Left lung (tissue), 10 donors: ENCODE results near the gene NGB. TPM values are rescaled to one million over a fixed set of nuclear protein-coding genes. Genes with fewer than 3 reads are reported as not detected.

Source experiments
- ATAC-seq: fragments of 200-7000 bp; cut with Tn5 transposase; one replicate; pipeline ENCODE4 v1.9.1; 2020; ENCODE audit warnings: moderate library complexity
- DNase-seq, 4 donors: peaks; one replicate each; pipeline ENCODE4 v3.0.0-alpha.2; 2013 to 2020
- H3K27ac ChIP-seq, 2 donors: fragments of 200-600 bp; sonication (generic) in 1 of 2; one replicate each; pipeline versions ENCODE4 v1.5.0 to v1.8.0; 2020 to 2021
- H3K27me3 ChIP-seq, 2 donors: fragments of 200-600 bp; sonication (generic) in 1 of 2; one replicate each; pipeline versions ENCODE4 v1.5.0 to v1.8.0; 2020 to 2021
- H3K36me3 ChIP-seq, 2 donors: fragments of 200-600 bp; sonication (generic) in 1 of 2; one replicate each; pipeline versions ENCODE4 v1.5.0 to v1.8.0; 2020 to 2021
- H3K4me1 ChIP-seq, 2 donors: fragments of 200-600 bp; one replicate each; pipeline ENCODE4 v1.8.0; 2021
- H3K4me3 ChIP-seq, 2 donors: fragments of 200-600 bp; sonication (generic) in 1 of 2; one replicate each; pipeline versions ENCODE4 v1.5.0 to v1.8.0; 2020 to 2021; ENCODE audit warnings: mild to moderate bottlenecking in 1 of 2
- H3K9me3 ChIP-seq, 2 donors: fragments of 200-600 bp; sonication (generic) in 1 of 2; one replicate each; pipeline versions ENCODE4 v1.5.0 to v1.8.0; 2020 to 2021
- CTCF ChIP-seq, 2 donors: fragments of 200-600 bp; sonication (generic) in 1 of 2; IDR thresholded peaks; one replicate each; pipeline versions ENCODE4 v1.5.0 to v1.8.0; 2021; ENCODE audit warnings: antibody characterized with exemption in 2 of 2
- intact Hi-C, 2 donors: fragments of 100-400 bp; cut with DNase I; formaldehyde crosslinking; loops; one replicate each; pipeline versions ENCODE4 v1.11.2 to v1.14.2; 2022
- polyA plus RNA-seq, 6 donors: library from polyadenylated mRNA; unstranded; fragments of 120-200 nt; gene quantifications; one replicate each; pipeline ENCODE4 v1.2.1, GENCODE V29; 2013; ENCODE audit not compliant: insufficient read length in 6 of 6
- total RNA-seq, 2 donors: library from RNA; stranded (reverse); fragmentation: NEBNext Ultra II Directional; extraction: Animal tissue kit (Norgen Biotek cat#: 25700); gene quantifications; one replicate each; pipeline ENCODE4 v1.2.1, GENCODE V29; 2021
- donor health status: DM: no; HTN: yes; CAD: no.
- donor health status: DM: no; HTN: no; CAD: no.

The NGB gene
- total and polyA plus RNA-seq, 8 donors, result not detected

GRCh38 chr14:77222546-77223225 is 48.3 kb downstream of the NGB start:
- Histone ChIP-seq H3K4me3 (no peak overlapping the region), H3K36me3 (no peaks in the 10 kb centered on the region), H3K27me3 (peaks cover 0 to 39% of the 10 kb centered on the region in 2 donors), H3K27ac (no peak overlapping the region), H3K4me1 (no peaks in the 10 kb centered on the region), H3K9me3 (no peaks in the 10 kb centered on the region)
- TF ChIP-seq CTCF (IDR thresholded peaks at IDR 0.05), result no peak
- DNase-seq, result no peak
- intact Hi-C loops, result no loop called here
- no peak for ATAC-seq

DNA sequence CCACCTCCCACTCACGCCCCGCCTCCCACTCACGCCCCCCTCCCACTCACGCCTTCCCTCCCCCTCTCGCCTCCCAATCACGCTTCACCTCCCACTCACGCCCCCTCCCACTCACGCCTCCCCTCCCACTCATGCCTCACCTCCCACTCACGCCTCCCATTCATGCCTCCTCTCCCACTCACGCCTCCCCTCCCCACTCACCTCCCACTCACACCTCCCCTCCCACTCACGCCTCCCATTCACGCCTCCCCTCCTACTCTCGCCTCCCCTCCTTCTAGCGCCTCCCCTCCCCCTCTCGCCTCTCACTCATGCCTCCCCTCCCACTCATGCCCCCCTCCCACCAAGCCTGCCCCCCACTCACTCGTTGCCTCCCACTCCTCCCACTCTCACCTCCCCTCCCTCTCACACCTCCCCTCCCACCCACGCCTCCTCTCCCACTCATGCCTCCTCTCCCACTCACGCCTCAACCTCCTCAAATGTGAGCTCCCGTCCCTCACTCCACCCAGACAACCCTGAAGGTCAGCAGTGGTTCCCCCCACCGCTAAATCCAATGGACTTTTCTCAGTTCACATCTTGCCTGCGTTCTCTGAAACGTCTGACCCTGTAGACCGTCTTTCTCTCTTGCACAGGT is 49.6 kb downstream of the NGB start:
- no peaks in the 10 kb centered on the region for H3K4me1 ChIP-seq
- no peaks in the 10 kb centered on the region for H3K9me3 ChIP-seq
- H3K27me3 ChIP-seq, result peaks cover 0 to 52% of the 10 kb centered on the region in 2 donors
- TF ChIP-seq CTCF (IDR thresholded peaks at IDR 0.05), result no peak
- H3K4me3 ChIP-seq, result no peak overlapping the region
- H3K27ac ChIP-seq, result no peak overlapping the region
- intact Hi-C loops, result no loop called here
- DNase-seq (no peak), ATAC-seq (no peak)
- no peaks in the 10 kb centered on the region for H3K36me3 ChIP-seq

DNA sequence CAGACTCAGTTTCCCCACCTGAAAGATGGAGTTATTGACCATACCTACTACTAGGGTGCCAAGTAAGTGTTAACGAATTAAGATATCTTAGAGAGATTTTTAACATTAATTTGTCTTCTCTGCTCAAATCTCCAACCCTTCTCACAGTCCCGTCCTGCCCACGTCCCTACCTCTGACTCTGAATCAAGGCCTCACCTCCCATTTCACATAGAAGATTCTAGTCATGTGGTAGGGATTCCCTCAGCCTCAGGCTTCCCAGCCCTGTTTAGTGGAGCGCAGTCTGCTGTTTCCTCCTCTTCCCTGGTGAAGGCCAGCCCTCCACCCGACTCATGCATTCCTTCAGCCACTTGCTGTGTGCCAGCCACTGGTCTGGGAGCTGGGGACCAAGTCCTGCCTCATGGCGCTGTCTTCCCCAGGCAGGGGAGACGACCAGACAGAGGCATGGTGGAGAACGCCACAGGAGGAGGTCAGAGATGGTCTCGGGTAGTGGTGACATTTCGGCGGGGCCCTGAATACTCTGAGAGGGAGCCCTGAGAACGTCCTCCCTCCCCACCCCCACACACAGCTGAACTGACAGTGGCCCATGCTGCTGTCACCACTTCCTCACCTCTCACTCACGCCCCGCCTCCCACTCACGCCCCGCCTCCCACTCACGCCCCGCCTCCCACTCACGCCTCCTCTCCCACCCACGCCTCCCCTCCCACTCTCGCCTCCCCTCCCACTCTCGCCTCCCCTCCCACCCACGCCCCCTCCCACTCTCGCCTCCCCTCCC is 50.6 kb downstream of the NGB start:
- Histone ChIP-seq H3K27me3 (peaks cover 0 to 60% of the 10 kb centered on the region in 2 donors), H3K4me1 (no peaks in the 10 kb centered on the region), H3K9me3 (no peaks in the 10 kb centered on the region), H3K27ac (no peak overlapping the region), H3K36me3 (no peaks in the 10 kb centered on the region), H3K4me3 (no peak overlapping the region)
- intact Hi-C loops, result no loop called here
- no peak for ATAC-seq
- TF ChIP-seq CTCF (IDR thresholded peaks at IDR 0.05), result no peak
- DNase-seq, result no peak

- intact Hi-C loops, result no loop called here
- Histone ChIP-seq H3K9me3 (no peaks in the 10 kb centered on the region), H3K4me1 (no peaks in the 10 kb centered on the region), H3K27ac (no peak overlapping the region), H3K27me3 (peaks cover 0 to 68% of the 10 kb centered on the region in 2 donors), H3K36me3 (no peaks in the 10 kb centered on the region), H3K4me3 (no peak overlapping the region)
- DNase-seq (no peak), ATAC-seq (no peak)
- TF ChIP-seq CTCF (IDR thresholded peaks at IDR 0.05), result no peak
These were observed 51.4 kb downstream of the NGB start for GRCh38 chr14:77219591-77219990.

DNA sequence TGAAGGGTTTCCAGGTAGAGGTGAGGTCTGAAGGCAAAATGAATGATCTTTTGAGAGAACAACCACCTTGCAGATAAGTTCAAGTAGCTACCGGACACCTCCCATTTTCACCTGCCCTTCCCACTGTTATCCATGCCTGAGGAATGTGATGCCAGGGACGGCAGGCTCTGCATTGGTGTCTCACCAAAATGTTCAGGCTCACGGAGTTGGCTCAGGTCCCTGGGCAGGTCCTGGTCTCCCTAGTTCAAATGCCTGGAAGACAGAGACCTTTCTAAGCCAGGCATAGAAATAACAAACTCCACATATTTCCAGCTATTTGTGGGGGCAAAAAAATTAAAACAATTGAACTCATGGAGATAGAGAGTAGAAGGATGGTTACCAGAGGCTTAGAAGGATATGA is 53.5 kb downstream of the NGB start:
- H3K4me3 ChIP-seq, result no peak overlapping the region
- no peak for ATAC-seq
- DNase-seq, result no peak
- intact Hi-C loops, result no loop called here
- peaks cover 0 to 72% of the 10 kb centered on the region in 2 donors for H3K27me3 ChIP-seq
- no peaks in the 10 kb centered on the region for H3K4me1 ChIP-seq
- no peaks in the 10 kb centered on the region for H3K9me3 ChIP-seq
- H3K36me3 ChIP-seq, result no peaks in the 10 kb centered on the region
- TF ChIP-seq CTCF (IDR thresholded peaks at IDR 0.05), result no peak
- no peak overlapping the region for H3K27ac ChIP-seq
